Esophagus squamous epithelium (tissue), 4 donors: ENCODE results near the gene ASTN2.

Experiments used
- CTCF ChIP-seq, 6 experiments: fragments of 450-650 bp in 4 of 6; fragments of 200-600 bp in 2 of 6; sonication (generic) in 2 of 6; IDR thresholded peaks; one replicate each; pipeline ENCODE4 v1.5.1; 2016 to 2019; ENCODE audit warnings: antibody characterized with exemption in 6 of 6, mild to moderate bottlenecking in 4 of 6, moderate library complexity in 4 of 6
- POLR2A ChIP-seq, 4 donors: fragments of 450-650 bp; IDR thresholded peaks; one replicate each; pipeline ENCODE4 v1.6.1; 2017; ENCODE audit warnings: antibody characterized with exemption in 4 of 4, mild to moderate bottlenecking in 4 of 4, moderate library complexity in 3 of 4

- TF ChIP-seq CTCF (IDR thresholded peaks at IDR 0.05) (no peak), POLR2A (IDR thresholded peaks at IDR 0.05) (no peak)
These were observed 711.2 kb downstream of the ASTN2 start for GRCh38 chr9:116703634-116704033.
